ENCODE measurements around the gene ZNF579. TPM values are rescaled to one million over a fixed set of nuclear protein-coding genes. Genes with fewer than 3 reads are reported as not detected.

Gene ZNF579
- total and polyA plus RNA-seq, 9 of the 15 experiments (the other 6 are each of a cell fraction or from before 2014, with no cell fraction given): 0.06 to 15.9 (median 1.6) TPM

DNA sequence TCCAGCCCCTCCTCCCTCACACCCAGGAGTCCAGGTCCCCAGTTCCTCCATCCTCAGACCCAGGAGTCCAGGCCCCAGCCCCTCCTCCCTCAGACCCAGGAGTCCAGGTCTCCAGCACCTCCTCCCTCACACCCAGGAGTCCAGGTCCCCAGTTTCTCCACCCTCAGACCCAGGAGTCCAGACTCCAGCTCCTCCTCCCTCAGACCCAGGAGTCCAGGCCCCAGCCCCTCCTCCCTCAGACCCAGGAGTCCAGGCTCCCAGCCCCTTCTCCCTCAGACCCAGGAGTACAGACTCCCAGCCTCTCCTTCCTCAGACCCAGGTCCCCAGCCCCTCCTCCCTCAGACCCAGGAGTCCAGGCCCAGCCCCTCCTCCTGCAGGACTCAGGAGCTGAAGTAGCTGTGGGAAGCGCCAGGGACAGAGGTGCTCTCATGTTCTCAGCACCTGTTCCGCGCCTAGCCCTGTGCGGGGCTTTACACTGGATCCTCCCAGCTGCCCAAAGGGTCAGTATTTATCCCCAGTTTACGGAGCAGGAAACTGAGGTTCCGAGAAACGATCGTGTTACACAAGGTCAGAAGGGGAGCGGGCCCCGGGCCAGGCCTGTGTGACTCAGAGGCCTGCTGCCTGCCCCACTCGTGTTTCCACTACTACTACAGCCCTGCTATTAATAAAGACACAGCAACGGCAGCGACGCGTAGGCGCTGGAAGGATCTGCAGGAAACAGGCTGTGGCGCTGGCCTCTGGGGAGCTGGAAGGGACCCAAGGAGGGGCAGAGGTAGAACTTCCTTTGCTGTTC, 33.6 kb downstream of the ZNF579 start (continued):
- TF ChIP-seq, protein P1, sequence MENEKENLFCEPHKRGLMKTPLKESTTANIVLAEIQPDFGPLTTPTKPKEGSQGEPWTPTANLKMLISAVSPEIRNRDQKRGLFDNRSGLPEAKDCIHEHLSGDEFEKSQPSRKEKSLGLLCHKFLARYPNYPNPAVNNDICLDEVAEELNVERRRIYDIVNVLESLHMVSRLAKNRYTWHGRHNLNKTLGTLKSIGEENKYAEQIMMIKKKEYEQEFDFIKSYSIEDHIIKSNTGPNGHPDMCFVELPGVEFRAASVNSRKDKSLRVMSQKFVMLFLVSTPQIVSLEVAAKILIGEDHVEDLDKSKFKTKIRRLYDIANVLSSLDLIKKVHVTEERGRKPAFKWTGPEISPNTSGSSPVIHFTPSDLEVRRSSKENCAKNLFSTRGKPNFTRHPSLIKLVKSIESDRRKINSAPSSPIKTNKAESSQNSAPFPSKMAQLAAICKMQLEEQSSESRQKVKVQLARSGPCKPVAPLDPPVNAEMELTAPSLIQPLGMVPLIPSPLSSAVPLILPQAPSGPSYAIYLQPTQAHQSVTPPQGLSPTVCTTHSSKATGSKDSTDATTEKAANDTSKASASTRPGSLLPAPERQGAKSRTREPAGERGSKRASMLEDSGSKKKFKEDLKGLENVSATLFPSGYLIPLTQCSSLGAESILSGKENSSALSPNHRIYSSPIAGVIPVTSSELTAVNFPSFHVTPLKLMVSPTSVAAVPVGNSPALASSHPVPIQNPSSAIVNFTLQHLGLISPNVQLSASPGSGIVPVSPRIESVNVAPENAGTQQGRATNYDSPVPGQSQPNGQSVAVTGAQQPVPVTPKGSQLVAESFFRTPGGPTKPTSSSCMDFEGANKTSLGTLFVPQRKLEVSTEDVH (IDR thresholded peaks at IDR 0.05; ENCODE audit: low read depth, partially characterized antibody): no peak
- TF ChIP-seq, protein P2, sequence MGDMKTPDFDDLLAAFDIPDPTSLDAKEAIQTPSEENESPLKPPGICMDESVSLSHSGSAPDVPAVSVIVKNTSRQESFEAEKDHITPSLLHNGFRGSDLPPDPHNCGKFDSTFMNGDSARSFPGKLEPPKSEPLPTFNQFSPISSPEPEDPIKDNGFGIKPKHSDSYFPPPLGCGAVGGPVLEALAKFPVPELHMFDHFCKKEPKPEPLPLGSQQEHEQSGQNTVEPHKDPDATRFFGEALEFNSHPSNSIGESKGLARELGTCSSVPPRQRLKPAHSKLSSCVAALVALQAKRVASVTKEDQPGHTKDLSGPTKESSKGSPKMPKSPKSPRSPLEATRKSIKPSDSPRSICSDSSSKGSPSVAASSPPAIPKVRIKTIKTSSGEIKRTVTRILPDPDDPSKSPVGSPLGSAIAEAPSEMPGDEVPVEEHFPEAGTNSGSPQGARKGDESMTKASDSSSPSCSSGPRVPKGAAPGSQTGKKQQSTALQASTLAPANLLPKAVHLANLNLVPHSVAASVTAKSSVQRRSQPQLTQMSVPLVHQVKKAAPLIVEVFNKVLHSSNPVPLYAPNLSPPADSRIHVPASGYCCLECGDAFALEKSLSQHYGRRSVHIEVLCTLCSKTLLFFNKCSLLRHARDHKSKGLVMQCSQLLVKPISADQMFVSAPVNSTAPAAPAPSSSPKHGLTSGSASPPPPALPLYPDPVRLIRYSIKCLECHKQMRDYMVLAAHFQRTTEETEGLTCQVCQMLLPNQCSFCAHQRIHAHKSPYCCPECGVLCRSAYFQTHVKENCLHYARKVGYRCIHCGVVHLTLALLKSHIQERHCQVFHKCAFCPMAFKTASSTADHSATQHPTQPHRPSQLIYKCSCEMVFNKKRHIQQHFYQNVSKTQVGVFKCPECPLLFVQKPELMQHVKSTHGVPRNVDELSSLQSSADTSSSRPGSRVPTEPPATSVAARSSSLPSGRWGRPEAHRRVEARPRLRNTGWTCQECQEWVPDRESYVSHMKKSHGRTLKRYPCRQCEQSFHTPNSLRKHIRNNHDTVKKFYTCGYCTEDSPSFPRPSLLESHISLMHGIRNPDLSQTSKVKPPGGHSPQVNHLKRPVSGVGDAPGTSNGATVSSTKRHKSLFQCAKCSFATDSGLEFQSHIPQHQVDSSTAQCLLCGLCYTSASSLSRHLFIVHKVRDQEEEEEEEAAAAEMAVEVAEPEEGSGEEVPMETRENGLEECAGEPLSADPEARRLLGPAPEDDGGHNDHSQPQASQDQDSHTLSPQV (IDR thresholded peaks at IDR 0.05): peak; percentile 66; the same call in 1 of the 2 replicates
- TF ChIP-seq ZEB2 (IDR thresholded peaks at IDR 0.05) (no peak), ATF7 (IDR thresholded peaks at IDR 0.05) (no peak), BHLHE40 (IDR thresholded peaks at IDR 0.05; ENCODE audit: low read length) (no peak), BCOR (IDR thresholded peaks at IDR 0.05) (peak; percentile 82), ZNF143 (CRISPR knock-in tag; IDR thresholded peaks at IDR 0.05) (no peak), GATAD2A (IDR thresholded peaks at IDR 0.05) (0 out of 2 replicates have a peak, but pooled peaks have one; percentile 35), CREM (IDR thresholded peaks at IDR 0.05; ENCODE audit: low read depth) (0 out of 2 replicates have a peak, but pooled peaks have one; percentile 23)
- TF ChIP-seq, protein P3, sequence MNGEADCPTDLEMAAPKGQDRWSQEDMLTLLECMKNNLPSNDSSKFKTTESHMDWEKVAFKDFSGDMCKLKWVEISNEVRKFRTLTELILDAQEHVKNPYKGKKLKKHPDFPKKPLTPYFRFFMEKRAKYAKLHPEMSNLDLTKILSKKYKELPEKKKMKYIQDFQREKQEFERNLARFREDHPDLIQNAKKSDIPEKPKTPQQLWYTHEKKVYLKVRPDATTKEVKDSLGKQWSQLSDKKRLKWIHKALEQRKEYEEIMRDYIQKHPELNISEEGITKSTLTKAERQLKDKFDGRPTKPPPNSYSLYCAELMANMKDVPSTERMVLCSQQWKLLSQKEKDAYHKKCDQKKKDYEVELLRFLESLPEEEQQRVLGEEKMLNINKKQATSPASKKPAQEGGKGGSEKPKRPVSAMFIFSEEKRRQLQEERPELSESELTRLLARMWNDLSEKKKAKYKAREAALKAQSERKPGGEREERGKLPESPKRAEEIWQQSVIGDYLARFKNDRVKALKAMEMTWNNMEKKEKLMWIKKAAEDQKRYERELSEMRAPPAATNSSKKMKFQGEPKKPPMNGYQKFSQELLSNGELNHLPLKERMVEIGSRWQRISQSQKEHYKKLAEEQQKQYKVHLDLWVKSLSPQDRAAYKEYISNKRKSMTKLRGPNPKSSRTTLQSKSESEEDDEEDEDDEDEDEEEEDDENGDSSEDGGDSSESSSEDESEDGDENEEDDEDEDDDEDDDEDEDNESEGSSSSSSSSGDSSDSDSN (IDR thresholded peaks at IDR 0.05; ENCODE audit: borderline replicate concordance in 1 of 2, low read depth in 2 of 2, low read length in 2 of 2): 0 out of 4 replicates have a peak, but pooled peaks of 1 of the 2 experiments have one; percentile 49
- TF ChIP-seq, protein P4, sequence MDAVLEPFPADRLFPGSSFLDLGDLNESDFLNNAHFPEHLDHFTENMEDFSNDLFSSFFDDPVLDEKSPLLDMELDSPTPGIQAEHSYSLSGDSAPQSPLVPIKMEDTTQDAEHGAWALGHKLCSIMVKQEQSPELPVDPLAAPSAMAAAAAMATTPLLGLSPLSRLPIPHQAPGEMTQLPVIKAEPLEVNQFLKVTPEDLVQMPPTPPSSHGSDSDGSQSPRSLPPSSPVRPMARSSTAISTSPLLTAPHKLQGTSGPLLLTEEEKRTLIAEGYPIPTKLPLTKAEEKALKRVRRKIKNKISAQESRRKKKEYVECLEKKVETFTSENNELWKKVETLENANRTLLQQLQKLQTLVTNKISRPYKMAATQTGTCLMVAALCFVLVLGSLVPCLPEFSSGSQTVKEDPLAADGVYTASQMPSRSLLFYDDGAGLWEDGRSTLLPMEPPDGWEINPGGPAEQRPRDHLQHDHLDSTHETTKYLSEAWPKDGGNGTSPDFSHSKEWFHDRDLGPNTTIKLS (IDR thresholded peaks at IDR 0.05; ENCODE audit: borderline replicate concordance, low read depth): 0 out of 2 replicates have a peak, but pooled peaks have one; percentile 18
- TF ChIP-seq, protein P5, sequence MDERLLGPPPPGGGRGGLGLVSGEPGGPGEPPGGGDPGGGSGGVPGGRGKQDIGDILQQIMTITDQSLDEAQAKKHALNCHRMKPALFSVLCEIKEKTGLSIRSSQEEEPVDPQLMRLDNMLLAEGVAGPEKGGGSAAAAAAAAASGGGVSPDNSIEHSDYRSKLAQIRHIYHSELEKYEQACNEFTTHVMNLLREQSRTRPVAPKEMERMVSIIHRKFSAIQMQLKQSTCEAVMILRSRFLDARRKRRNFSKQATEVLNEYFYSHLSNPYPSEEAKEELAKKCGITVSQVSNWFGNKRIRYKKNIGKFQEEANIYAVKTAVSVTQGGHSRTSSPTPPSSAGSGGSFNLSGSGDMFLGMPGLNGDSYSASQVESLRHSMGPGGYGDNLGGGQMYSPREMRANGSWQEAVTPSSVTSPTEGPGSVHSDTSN (CRISPR knock-in tag; IDR thresholded peaks at IDR 0.05; ENCODE audit: low read depth): no peak
- TF ChIP-seq, protein P5 (tag; conservative IDR thresholded peaks at IDR 0.05; ENCODE audit: low read depth): no peak

All from K562 (cell line).